Choroid plexus epithelial cell (primary cell): ENCODE data around the gene MGST2.
A peak's percentile ranks its signal among the peaks of the same experiment; 100 is the strongest.

Source experiments
- DNase-seq: peaks from one replicate; pipeline ENCODE4 v3.0.0-alpha.2; 2010; ENCODE audit warnings: low read depth
- H3K4me3 ChIP-seq: 2 replicates; pipeline ENCODE4 v1.5.1; 2011; ENCODE audit warnings: low read depth, mild to moderate bottlenecking, control low read depth, low read length, moderate library complexity
- CTCF ChIP-seq: conservative IDR thresholded peaks from 2 replicates; pipeline ENCODE4 v1.5.1; 2011; ENCODE audit warnings: low read depth, mild to moderate bottlenecking, control low read depth, inconsistent platforms, low read length, moderate library complexity

The MGST2 gene

GRCh38 chr4:139686988-139687387 is 21.4 kb downstream of the MGST2 start:
- no peak for DNase-seq
- H3K4me3 ChIP-seq, result no peak overlapping the region
- TF ChIP-seq CTCF, result no peak

- TF ChIP-seq CTCF, result no peak
- H3K4me3 ChIP-seq, result no peak overlapping the region
- DNase-seq, result no peak
These were observed 23.6 kb downstream of the MGST2 start for GRCh38 chr4:139689093-139689722.

GRCh38 chr4:139690419-139690818 is 24.8 kb downstream of the MGST2 start:
- no peak overlapping the region for H3K4me3 ChIP-seq
- DNase-seq, result no peak
- TF ChIP-seq CTCF, result no peak

- H3K4me3 ChIP-seq, result no peak overlapping the region
- peak; percentile 43 for TF ChIP-seq CTCF
- no peak for DNase-seq
These were observed 26.8 kb downstream of the MGST2 start for GRCh38 chr4:139692309-139693012.

- TF ChIP-seq CTCF, result no peak
- H3K4me3 ChIP-seq, result no peak overlapping the region
- no peak for DNase-seq
These were observed 29.0 kb downstream of the MGST2 start for GRCh38 chr4:139694522-139695107.

GRCh38 chr4:139696491-139696890 is 30.9 kb downstream of the MGST2 start:
- TF ChIP-seq CTCF, result no peak
- H3K4me3 ChIP-seq, result no peak overlapping the region

More at GRCh38 chr4:139696491-139696890, 30.9 kb downstream of the MGST2 start:
- no peak for DNase-seq
